ENCODE results near the gene RFC4.

Gene RFC4

GRCh38 chr3:186757214-186757613, 49.1 kb downstream of the RFC4 start:
- TF ChIP-seq CTCF (IDR thresholded peaks at IDR 0.05; ENCODE audit: low read depth, low read length): no peak
- H3K4me3 ChIP-seq (ENCODE audit: low read depth, low read length): no peak overlapping the region

- no peak for TF ChIP-seq CTCF (IDR thresholded peaks at IDR 0.05; ENCODE audit: low read depth, low read length)
- H3K4me3 ChIP-seq (ENCODE audit: low read depth, low read length): no peak overlapping the region
Measured at GRCh38 chr3:186754871-186755270, 51.4 kb downstream of the RFC4 start.

- no peak for TF ChIP-seq CTCF (IDR thresholded peaks at IDR 0.05; ENCODE audit: low read depth, low read length)
Measured at GRCh38 chr3:186754006-186754405, 52.3 kb downstream of the RFC4 start.

GRCh38 chr3:186751480-186751879, 54.8 kb downstream of the RFC4 start:
- TF ChIP-seq CTCF (IDR thresholded peaks at IDR 0.05; ENCODE audit: low read depth, low read length): no peak
- H3K4me3 ChIP-seq (ENCODE audit: low read depth, low read length): no peak overlapping the region

More at GRCh38 chr3:186754006-186754405, 52.3 kb downstream of the RFC4 start:
- no peak overlapping the region for H3K4me3 ChIP-seq (ENCODE audit: low read depth, low read length)

- no peak overlapping the region for H3K4me3 ChIP-seq (ENCODE audit: low read depth, low read length)
- no peak for TF ChIP-seq CTCF (IDR thresholded peaks at IDR 0.05; ENCODE audit: low read depth, low read length)
Measured at GRCh38 chr3:186750316-186750715, 56.0 kb downstream of the RFC4 start.

- TF ChIP-seq CTCF (IDR thresholded peaks at IDR 0.05; ENCODE audit: low read depth, low read length): no peak
- no peak overlapping the region for H3K4me3 ChIP-seq (ENCODE audit: low read depth, low read length)
Measured at GRCh38 chr3:186746008-186746407, 60.3 kb downstream of the RFC4 start.

- no peak overlapping the region for H3K4me3 ChIP-seq (ENCODE audit: low read depth, low read length)
- no peak for TF ChIP-seq CTCF (IDR thresholded peaks at IDR 0.05; ENCODE audit: low read depth, low read length)
Measured at GRCh38 chr3:186743666-186744065, 62.6 kb downstream of the RFC4 start.
